ENCODE data around the gene CIAO1. TPM values are rescaled to one million over a fixed set of nuclear protein-coding genes. Genes with fewer than 3 reads are reported as not detected.

The CIAO1 gene
- total and polyA plus RNA-seq, 2 of the 13 experiments (the other 11 are each of a cell fraction or from before 2014, with no cell fraction given), result 99.3 to 120 TPM

GRCh38 chr2:96264656-96265348, 1.2 kb upstream of the CIAO1 start (continued):
- TF ChIP-seq EZH2 (conservative IDR thresholded peaks at IDR 0.05; ENCODE audit: low read depth, low read length) (no peak), TMF1 (CRISPR knock-in tag; IDR thresholded peaks at IDR 0.05; ENCODE audit: low read depth) (no peak), NFE2 (CRISPR knock-in tag; IDR thresholded peaks at IDR 0.05) (no peak), CREB1 (IDR thresholded peaks at IDR 0.05) (no peak), CREB1 (CRISPR knock-in tag; IDR thresholded peaks at IDR 0.05) (no peak), ZNF746 (CRISPR knock-in tag; IDR thresholded peaks at IDR 0.05) (no peak), KDM2A (CRISPR knock-in tag; IDR thresholded peaks at IDR 0.05; ENCODE audit: borderline replicate concordance, low read depth) (no peak), ZNF589 (CRISPR knock-in tag; conservative IDR thresholded peaks at IDR 0.05) (0 out of 2 replicates have a peak, but pooled peaks have one; percentile 36), ZNF430 (CRISPR knock-in tag; IDR thresholded peaks at IDR 0.05) (no peak), HDAC2 (CRISPR knock-in tag; IDR thresholded peaks at IDR 0.05) (no peak), ZNF44 (CRISPR knock-in tag; IDR thresholded peaks at IDR 0.05) (no peak), ZMAT5 (CRISPR knock-in tag; IDR thresholded peaks at IDR 0.05; ENCODE audit: borderline replicate concordance, low read depth) (no peak), MBNL3 (CRISPR knock-in tag; conservative IDR thresholded peaks at IDR 0.05) (no peak), ZNF407 (CRISPR knock-in tag; IDR thresholded peaks at IDR 0.05; ENCODE audit: not compliant biosample characterization) (no peak), ZNF274 (CRISPR knock-in tag; IDR thresholded peaks at IDR 0.05) (0 out of 2 replicates have a peak, but pooled peaks have one; percentile 1), TBX2 (CRISPR knock-in tag; IDR thresholded peaks at IDR 0.05; ENCODE audit: borderline replicate concordance) (no peak)
- TF ChIP-seq, protein P1, sequence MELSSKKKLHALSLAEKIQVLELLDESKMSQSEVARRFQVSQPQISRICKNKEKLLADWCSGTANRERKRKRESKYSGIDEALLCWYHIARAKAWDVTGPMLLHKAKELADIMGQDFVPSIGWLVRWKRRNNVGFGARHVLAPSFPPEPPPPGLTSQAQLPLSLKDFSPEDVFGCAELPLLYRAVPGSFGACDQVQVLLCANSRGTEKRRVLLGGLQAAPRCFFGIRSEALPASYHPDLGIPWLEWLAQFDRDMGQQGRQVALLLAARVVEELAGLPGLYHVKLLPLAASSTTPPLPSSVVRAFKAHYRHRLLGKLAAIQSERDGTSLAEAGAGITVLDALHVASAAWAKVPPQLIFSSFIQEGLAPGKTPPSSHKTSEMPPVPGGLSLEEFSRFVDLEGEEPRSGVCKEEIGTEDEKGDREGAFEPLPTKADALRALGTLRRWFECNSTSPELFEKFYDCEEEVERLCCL (CRISPR knock-in tag; IDR thresholded peaks at IDR 0.05; ENCODE audit: borderline replicate concordance), result no peak
- TF ChIP-seq, protein P2, sequence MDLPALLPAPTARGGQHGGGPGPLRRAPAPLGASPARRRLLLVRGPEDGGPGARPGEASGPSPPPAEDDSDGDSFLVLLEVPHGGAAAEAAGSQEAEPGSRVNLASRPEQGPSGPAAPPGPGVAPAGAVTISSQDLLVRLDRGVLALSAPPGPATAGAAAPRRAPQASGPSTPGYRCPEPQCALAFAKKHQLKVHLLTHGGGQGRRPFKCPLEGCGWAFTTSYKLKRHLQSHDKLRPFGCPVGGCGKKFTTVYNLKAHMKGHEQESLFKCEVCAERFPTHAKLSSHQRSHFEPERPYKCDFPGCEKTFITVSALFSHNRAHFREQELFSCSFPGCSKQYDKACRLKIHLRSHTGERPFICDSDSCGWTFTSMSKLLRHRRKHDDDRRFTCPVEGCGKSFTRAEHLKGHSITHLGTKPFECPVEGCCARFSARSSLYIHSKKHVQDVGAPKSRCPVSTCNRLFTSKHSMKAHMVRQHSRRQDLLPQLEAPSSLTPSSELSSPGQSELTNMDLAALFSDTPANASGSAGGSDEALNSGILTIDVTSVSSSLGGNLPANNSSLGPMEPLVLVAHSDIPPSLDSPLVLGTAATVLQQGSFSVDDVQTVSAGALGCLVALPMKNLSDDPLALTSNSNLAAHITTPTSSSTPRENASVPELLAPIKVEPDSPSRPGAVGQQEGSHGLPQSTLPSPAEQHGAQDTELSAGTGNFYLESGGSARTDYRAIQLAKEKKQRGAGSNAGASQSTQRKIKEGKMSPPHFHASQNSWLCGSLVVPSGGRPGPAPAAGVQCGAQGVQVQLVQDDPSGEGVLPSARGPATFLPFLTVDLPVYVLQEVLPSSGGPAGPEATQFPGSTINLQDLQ (CRISPR knock-in tag; IDR thresholded peaks at IDR 0.05), result no peak; the same call in 1 of the 2 replicates

All from HepG2 (cell line).